Muscle of back (tissue), 13 donors: Measurements from ENCODE around the gene BGN. TPM values are rescaled to one million over a fixed set of nuclear protein-coding genes. Genes with fewer than 3 reads are reported as not detected.

Experiments used
- DNase-seq, 3 donors: peaks; one replicate each; pipeline versions ENCODE4 v3.0.0 to v3.0.0-alpha.2; 2013
- long read RNA-seq, 9 donors: transcript quantifications; one replicate each; lab custom pipeline, GENCODE V29; 2026
- polyA plus RNA-seq, 10 donors: library from polyadenylated mRNA; unstranded; fragments of 120-200 nt; gene quantifications; one replicate each; pipeline ENCODE4 v1.2.1, GENCODE V29; 2013; ENCODE audit not compliant: insufficient read length in 10 of 10

BGN gene
- polyA plus RNA-seq: 100 to 1,000 TPM in 8 of 10 donors, 10 to 100 TPM in 2; 87.6 to 224 (median 136) TPM
- long read RNA-seq, donor 1, transcript BGN-201 (8 exons, 2,402 nt): major isoform, 31 of 62 reads
- long read RNA-seq, donor 1, partial matches to known transcripts: 30 of 62 reads
- long read RNA-seq, donor 1, other reads (novel, unspliced or antisense): 0 of 62 reads
- long read RNA-seq, donor 2, transcript BGN-201 (8 exons, 2,402 nt): major isoform, 17 of 23 reads
- long read RNA-seq, donor 2, partial matches to known transcripts: 6 of 23 reads
- long read RNA-seq, donor 2, other reads (novel, unspliced or antisense): 0 of 23 reads
- long read RNA-seq, donor 3: 0 reads
- long read RNA-seq, donor 4, transcript BGN-201 (8 exons, 2,402 nt): major isoform, 18 of 30 reads
- long read RNA-seq, donor 4, partial matches to known transcripts: 12 of 30 reads
- long read RNA-seq, donor 4, other reads (novel, unspliced or antisense): 0 of 30 reads
- long read RNA-seq, donor 5, transcript BGN-201 (8 exons, 2,402 nt): major isoform, 19 of 183 reads
- long read RNA-seq, donor 5, partial matches to known transcripts: 164 of 183 reads
- long read RNA-seq, donor 5, other reads (novel, unspliced or antisense): 0 of 183 reads
- long read RNA-seq, donor 6, transcript BGN-201 (8 exons, 2,402 nt): major isoform, 46 of 65 reads
- long read RNA-seq, donor 6, partial matches to known transcripts: 19 of 65 reads
- long read RNA-seq, donor 6, other reads (novel, unspliced or antisense): 0 of 65 reads
- long read RNA-seq, donor 7, transcript BGN-201 (8 exons, 2,402 nt): major isoform, 19 of 31 reads
- long read RNA-seq, donor 7, partial matches to known transcripts: 12 of 31 reads
- long read RNA-seq, donor 7, other reads (novel, unspliced or antisense): 0 of 31 reads
- long read RNA-seq, donor 8, transcript BGN-201 (8 exons, 2,402 nt): major isoform, 21 of 21 reads
- long read RNA-seq, donor 8, partial matches to known transcripts: 0 of 21 reads
- long read RNA-seq, donor 8, other reads (novel, unspliced or antisense): 0 of 21 reads
- long read RNA-seq, donor 9, partial matches to known transcripts: 0 of 2 reads
- long read RNA-seq, donor 9, other reads (novel, unspliced or antisense): 0 of 2 reads

DNA sequence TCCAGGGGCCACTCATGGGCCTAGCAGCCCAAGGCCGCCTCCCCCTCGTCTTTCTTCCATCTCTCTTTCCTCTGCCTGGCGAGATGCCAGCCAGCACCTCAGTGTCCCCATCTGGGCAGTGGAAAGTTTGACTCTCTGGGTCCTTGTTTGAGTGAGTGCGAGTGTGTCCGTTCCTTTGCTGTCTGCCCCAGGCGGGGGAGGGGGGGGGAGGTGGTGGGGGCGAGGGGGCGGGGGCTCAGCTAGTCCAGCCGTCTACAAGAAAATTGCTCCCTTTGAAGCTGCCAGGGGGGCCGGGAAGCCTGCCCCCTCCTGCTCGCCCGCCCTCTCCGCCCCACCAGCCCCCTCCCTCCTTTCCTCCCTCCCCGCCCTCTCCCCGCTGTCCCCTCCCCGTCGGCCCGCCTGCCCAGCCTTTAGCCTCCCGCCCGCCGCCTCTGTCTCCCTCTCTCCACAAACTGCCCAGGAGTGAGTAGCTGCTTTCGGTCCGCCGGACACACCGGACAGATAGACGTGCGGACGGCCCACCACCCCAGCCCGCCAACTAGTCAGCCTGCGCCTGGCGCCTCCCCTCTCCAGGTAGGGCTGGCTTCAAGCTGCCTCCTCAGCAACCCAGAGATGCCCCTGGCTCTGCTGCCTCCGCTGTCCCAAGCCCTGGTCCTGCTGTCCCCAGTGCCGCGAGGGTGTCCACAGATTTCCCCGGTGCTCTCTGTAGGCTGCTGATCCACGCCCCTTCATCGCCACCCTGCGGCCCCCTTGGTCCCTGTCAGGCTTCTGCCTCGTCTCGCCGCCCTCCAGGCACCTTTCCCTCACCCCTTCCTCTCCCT, at the start of gene BGN:
Gene BGN (plus strand): TSS at position 440 of the 821 bp plus-strand sequence. CDS start 9,652 bp downstream, outside the sequence.
- DNase-seq: peak in 1 of 3 donors; percentile 70

GRCh38 chrX:153445106-153445855, 49.5 kb upstream of the BGN start:
- no peak for DNase-seq

- DNase-seq: no peak
Observed at GRCh38 chrX:153445856-153446635, 48.7 kb upstream of the BGN start, which contains the start of gene TREX2. TREX2 (minus strand) TSS chrX:153446056; CDS start chrX:153445430, 626 bp downstream.

DNA sequence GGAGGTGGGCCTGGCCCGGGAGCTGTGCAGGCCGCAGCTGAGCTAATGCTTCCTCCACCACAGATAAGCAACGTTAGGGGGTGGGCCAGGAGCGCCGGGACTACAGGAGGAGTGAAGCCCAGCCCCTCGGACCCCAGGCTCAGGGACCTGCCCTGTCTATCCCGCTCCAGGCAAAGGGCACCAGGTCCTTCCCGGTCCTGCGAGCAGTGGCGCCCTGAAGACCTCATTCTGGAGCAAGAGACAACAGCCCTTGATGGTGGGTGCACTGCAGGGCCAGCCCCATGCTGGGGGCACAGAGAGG, 48.2 kb upstream of the BGN start:
- DNase-seq: no peak

- DNase-seq: no peak
Observed at GRCh38 chrX:153446950-153447580, 47.7 kb upstream of the BGN start.

DNA sequence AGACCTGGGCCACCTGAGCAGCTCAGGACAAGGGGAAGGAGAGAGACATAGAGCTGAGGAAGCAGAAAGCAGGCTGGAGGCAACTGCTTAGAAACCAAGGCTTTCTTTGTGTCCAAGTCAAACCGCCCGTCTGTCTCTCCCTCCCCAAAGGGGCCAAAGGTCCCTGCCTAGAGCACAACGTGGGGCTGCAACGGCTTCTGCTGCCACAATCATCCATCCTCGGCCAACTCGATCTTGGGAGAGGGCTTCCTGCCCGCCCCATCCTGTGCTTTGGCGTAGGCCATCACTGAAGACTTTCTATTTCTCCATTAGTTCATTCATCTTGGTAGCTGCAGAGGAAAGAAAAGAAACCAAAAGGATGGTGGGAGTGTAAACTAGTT, 47.2 kb upstream of the BGN start:
- DNase-seq: no peak

- no peak for DNase-seq
Observed at GRCh38 chrX:153448556-153449367, 46.0 kb upstream of the BGN start.

GRCh38 chrX:153449368-153450113, 45.2 kb upstream of the BGN start:
- DNase-seq: no peak

DNA sequence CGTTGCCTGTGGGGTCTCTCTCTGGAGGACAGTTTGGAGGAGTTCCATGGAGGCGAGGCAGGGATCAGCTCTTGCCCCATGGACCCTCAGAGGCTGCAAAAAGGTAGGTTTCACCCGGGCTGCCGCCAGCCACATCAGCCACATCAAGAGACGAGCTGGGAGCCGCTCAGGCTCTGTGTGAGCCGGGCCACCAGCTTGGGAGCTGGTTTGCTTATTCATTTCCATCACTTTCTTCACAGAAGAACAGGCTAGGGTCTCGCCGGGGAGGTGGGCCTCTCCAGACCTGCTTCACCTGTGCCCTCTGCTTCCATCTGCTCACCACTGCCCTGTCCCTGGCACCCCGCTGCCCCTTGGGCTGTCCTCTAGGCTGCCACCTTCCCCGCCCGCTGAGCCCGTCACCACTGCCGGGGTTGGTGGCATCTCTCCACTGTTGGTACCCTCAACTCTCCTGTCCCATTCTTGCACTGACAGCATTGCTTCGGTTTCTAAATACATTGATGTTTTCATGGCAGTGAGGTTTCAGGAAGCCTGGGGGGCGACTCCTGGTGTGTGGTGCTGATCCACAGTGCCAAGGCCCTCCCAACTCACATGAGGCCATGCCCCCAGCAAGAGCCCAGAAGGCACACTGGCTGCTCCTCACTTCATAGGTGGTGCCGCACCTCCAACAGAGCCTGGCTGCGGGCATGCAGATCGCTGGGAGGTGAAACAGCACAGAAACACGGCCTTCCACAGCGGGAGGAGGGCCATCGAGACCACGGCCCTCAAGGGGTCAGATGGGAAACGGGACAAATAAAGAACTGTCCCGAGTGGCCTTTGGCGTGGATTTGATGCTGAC, 44.4 kb upstream of the BGN start:
- no peak for DNase-seq

DNA sequence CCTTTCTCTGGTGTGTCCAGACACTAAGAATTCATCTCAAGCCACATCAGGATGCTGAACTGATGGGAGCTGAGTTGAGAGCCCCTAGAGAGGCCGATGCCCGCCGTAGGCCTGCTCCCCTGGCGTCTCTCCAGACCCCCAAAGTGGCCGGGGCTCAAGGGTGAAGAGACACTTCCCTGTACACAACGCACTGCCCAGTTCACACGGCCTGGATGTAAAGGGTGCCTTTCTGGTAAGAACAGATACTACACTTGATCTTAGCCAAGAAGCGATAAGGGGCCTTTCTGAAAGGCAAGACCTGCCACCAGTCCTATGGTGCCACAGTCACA, 43.9 kb upstream of the BGN start:
- no peak for DNase-seq

- no peak for DNase-seq
Observed at GRCh38 chrX:153454901-153455550, 39.8 kb upstream of the BGN start.

GRCh38 chrX:153455571-153455970, 39.2 kb upstream of the BGN start:
- no peak for DNase-seq

GRCh38 chrX:153456161-153456560, 38.6 kb upstream of the BGN start:
- DNase-seq: no peak

DNA sequence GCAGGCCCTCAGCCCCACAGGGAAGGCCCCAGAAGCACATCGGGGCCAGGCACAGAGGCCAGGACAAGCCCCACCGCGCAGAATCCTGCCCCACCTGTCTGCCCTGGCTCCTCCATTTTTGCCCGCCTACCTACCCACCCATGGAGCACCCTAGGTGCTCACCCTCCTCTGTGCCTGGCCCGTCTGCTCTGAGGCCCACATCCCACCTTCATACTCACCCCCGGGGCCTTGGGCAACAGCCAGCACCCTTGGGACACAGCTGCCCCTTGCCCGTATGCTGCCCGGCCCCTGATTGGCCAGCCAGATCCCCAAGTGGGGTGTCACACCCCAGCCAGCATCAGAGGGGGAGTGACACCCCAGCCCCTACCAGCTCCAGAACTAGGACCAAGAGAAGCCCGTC, 38.1 kb upstream of the BGN start:
- DNase-seq: no peak

DNA sequence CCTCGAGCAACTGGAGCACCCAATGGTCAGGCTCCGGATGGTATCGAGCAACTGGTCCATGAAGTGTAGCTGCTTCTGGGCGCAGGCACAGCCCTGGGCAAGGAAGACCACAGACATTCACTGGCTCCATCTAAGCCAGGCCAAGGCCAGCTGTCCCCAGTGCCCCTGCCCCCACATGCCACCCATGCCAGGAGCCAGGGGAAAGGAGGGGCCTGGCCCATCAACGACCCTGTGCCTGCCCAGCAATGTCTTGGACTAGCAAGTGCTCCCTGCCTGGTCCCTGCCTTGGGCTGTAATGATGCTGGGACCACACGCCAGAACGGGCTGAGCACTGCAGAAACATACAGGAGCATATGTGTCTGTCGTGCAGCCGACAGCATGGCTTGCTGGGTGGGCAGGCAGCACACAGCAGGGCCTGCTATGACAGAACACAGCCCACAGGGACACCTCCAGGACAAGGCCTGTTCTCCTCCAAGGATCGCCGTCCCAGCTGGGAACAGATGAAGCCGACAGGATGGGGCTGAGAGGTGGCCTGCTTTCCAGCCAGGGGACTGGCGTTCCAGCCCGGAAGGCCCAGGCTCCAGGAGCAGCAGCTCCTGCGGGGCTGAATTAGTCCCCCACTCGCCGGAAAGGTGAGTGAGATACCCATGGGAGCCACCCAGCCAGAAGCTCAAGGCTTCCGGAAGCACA, 37.5 kb upstream of the BGN start:
- DNase-seq: no peak
